ENCODE measurements around the gene MYO10.

- TF ChIP-seq CTCF (IDR thresholded peaks at IDR 0.05) = no peak
- TF ChIP-seq E2F5 (CRISPR knock-in tag; IDR thresholded peaks at IDR 0.05) = no peak
- no peak for TF ChIP-seq IRF1 (CRISPR knock-in tag; IDR thresholded peaks at IDR 0.05)
- TF ChIP-seq ZNF317 (CRISPR knock-in tag; IDR thresholded peaks at IDR 0.05; ENCODE audit: borderline replicate concordance, low read depth) = no peak
- TF ChIP-seq MYBL2 (CRISPR knock-in tag; IDR thresholded peaks at IDR 0.05) = no peak
- TF ChIP-seq ARID4B (CRISPR knock-in tag; IDR thresholded peaks at IDR 0.05; ENCODE audit: borderline replicate concordance) = no peak
- TF ChIP-seq CREM (CRISPR knock-in tag; IDR thresholded peaks at IDR 0.05) = no peak
- no peak for TF ChIP-seq AFF4 (CRISPR knock-in tag; IDR thresholded peaks at IDR 0.05; ENCODE audit: borderline replicate concordance)
- no peak for TF ChIP-seq PRDM15 (CRISPR knock-in tag; IDR thresholded peaks at IDR 0.05)
These were observed 76.7 kb downstream of the MYO10 start for GRCh38 chr5:16859346-16859745.
